ENCODE measurements around the gene HIVEP2.

- no peak for TF ChIP-seq EZH2phosphoT487 (IDR thresholded peaks at IDR 0.05; ENCODE audit: insufficient read depth, low read depth)
- no peak for TF ChIP-seq EZH2 (IDR thresholded peaks at IDR 0.05; ENCODE audit: insufficient read depth, poor library complexity, severe bottlenecking)
These were observed 53.5 kb downstream of the HIVEP2 start for GRCh38 chr6:142891454-142891853.
